D721Med (cell line): ENCODE data around the gene FBXL2.

Experiments used
- DNase-seq: peaks from one replicate; pipeline ENCODE4 v3.0.0; 2011; ENCODE audit warnings: low spot score; ENCODE audit not compliant: insufficient read length
- FAIRE-seq: peaks from 2 replicates; lab custom pipeline; 2011; peaks lifted over from hg19 to GRCh38; lab: Jason Lieb, UNC
- TF ChIP-seq, protein P1 (sequence below): IDR thresholded peaks from 2 replicates; pipeline ENCODE4 v1.5.1; 2012; ENCODE audit warnings: mild to moderate bottlenecking, control low read depth; ENCODE audit not compliant: insufficient read depth; ENCODE audit errors: missing control alignments

Gene FBXL2

DNA sequence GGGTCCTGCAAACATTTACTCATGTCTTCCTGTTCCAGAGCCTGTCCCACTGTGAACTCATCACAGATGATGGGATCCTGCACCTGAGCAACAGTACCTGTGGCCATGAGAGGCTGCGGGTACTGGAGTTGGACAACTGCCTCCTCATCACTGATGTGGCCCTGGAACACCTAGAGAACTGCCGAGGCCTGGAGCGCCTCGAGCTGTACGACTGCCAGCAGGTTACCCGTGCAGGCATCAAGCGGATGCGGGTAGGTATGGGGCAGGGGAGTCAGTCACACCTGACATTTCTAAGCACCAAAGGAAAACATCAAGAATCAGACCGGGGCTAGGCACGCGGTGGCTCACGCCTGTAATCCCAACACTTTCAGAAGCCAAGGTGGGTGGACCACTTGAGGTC lies 106.7 kb downstream of the FBXL2 start:
- FAIRE-seq, result no peak
- TF ChIP-seq, protein P1, sequence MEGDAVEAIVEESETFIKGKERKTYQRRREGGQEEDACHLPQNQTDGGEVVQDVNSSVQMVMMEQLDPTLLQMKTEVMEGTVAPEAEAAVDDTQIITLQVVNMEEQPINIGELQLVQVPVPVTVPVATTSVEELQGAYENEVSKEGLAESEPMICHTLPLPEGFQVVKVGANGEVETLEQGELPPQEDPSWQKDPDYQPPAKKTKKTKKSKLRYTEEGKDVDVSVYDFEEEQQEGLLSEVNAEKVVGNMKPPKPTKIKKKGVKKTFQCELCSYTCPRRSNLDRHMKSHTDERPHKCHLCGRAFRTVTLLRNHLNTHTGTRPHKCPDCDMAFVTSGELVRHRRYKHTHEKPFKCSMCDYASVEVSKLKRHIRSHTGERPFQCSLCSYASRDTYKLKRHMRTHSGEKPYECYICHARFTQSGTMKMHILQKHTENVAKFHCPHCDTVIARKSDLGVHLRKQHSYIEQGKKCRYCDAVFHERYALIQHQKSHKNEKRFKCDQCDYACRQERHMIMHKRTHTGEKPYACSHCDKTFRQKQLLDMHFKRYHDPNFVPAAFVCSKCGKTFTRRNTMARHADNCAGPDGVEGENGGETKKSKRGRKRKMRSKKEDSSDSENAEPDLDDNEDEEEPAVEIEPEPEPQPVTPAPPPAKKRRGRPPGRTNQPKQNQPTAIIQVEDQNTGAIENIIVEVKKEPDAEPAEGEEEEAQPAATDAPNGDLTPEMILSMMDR, result no peak
- DNase-seq, result no peak

DNA sequence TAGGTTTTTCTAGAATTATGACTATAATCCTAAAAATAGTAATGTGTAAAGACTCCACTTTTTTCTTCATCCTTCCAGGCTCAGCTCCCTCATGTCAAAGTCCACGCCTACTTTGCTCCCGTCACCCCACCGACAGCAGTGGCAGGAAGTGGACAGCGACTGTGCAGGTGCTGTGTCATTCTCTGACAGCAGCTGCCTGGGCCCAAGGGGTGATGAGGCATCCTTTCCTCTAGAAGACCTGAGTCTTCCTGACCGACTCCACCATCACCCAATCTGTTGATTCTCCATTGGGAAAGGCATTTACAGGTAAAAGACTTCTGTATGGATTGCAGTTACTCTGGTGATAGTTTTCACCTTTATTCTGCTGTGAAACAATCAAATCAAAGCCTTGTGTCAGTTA lies 108.2 kb downstream of the FBXL2 start:
- FAIRE-seq (no peak), DNase-seq (no peak)

DNA sequence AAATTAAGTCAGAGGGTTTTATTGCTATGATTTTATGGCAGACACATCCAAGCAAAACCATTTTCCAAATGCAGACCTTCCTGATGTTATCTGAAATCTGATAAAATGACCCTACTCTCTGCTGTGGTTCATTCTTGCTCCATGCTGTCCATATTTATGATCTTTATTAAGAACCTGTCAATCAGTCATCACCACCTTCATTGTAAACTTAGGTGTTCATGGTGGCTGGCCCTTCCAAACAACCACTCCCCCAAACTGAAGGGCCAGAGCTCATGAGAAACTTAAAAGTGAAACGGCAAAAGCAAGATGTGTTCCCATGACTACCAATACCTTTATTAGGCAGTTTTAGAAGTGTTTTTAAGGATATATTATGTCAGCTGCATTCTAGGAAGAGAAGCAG lies 109.4 kb downstream of the FBXL2 start:
- TF ChIP-seq, protein P1, result no peak
- no peak for FAIRE-seq
- DNase-seq, result no peak

More for the DNA sequence above, 108.2 kb downstream of the FBXL2 start:
- TF ChIP-seq, protein P1, result no peak

DNA sequence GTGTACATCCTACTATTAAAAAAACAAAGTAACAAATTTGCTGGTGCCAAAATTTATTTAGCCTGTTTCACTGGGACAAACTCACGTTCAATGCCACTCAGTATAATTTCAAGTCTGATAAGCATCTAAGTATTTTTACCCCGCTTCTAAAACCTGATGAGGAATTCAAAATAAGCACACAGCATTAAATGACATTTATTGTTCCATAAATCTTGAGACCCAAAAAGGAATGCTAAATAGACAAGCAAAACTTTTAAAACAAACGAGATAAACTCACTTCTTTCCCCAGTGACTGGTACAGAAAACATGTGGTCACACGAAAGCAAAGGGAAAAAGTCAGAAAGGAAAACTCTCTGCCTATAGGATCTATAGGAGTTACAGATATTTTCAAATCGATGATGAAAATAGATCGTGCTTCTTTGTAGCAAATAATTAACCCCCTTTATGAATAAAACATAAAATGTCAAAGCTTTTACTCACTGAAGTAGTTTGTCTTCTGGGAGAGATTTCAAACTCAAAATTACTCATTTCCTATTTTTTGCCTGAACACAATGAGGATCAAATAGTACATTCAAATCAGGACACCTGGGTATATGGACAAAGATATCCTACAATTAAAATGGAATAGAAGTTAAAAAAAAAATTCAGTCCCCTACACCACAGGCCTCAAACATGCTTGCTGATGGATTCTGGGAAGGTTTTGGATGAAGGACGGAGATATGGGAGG lies 111.3 kb downstream of the FBXL2 start:
- FAIRE-seq (no peak), DNase-seq (no peak)
- TF ChIP-seq, protein P1, result no peak

DNA sequence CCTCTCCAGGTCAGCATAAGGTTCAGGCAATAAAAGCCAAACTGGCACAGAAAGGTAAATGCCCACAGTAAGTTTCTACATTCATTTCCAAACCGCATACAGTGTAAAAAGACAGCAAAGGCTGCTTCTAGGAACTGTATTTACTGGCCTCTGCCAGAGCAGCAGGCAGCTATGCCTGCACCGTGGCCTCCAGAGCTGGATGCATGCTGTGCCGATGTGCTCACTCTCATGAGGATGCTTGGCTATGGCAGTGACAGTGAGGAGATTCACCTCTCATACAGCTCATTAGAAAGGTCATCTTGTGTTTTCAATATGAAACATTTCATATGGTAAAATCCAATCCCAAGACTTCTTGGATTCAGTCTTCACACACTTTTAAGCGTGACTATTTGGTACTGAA lies 112.7 kb downstream of the FBXL2 start:
- FAIRE-seq (no peak), DNase-seq (no peak)
- TF ChIP-seq, protein P1, result no peak

DNA sequence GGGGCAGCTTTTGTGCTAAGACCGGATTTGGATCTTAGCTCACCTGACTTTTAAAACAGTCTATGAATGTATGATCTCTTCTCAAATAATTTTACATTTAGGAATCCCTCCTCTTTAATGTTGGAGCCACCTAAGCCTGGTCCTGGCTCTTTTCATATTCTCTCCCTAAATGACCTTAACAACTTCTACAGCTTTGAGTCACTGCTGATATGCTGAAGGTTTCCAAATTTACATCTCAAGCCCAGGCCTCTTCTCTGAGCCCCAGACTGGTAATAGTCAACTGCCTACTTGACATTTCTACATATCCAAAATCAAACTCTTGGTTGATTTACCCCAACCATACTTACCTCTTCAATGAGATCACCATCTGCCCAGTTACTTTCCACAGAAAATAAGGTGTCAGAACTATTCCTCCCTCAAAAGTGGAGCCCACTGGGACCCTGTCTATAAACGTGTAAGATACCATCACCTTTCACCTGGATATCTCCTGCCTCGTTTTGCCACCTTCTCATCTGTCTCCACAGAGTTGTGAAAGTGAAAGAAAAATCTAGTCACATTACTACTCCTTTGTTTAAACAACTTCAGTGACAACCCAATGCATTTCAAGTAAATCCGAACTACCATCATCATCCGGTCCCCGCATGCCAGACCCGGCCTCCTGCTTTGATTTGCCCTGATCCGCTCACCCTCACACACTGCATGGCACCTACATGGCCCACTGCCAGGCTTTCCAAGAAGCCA lies 114.2 kb downstream of the FBXL2 start:
- no peak for FAIRE-seq

More for the DNA sequence above, 114.2 kb downstream of the FBXL2 start:
- no peak for DNase-seq
- TF ChIP-seq, protein P1, result no peak
